GM19351 (cell line): ENCODE measurements around the gene SLC39A11.
"Not testable (repeated sequence)": the region's sequence is repeated elsewhere in the genome, so short reads cannot be mapped to it uniquely, and the experiment has no call there.

Experiments used
- ATAC-seq: cut with Tn5 transposase; IDR thresholded peaks from one replicate; pipeline ENCODE4 v1.9.1; 2021; ENCODE audit warnings: mild to moderate bottlenecking, moderate library complexity; ENCODE audit not compliant: unreplicated experiment

SLC39A11 gene

DNA sequence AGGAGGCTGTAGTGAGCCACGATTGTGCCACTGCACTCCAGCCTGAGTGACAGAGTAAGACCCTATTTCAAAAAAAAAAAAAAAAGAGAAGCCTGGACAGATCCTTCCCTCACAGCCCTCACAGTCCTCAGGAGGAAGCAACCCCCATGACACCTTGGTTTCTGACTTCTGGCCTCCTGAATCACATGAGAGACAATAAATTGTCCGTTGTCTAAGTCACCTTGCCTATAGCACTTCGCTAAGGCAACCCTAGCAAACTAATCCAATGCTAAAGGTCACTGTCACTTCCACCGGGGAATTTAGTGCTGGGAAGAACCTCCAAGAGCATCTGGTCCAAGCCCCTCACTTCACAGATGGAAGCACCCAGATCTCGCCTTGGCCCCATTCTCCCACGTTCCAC, 18.9 kb upstream of the SLC39A11 start:
- ATAC-seq: no peak

DNA sequence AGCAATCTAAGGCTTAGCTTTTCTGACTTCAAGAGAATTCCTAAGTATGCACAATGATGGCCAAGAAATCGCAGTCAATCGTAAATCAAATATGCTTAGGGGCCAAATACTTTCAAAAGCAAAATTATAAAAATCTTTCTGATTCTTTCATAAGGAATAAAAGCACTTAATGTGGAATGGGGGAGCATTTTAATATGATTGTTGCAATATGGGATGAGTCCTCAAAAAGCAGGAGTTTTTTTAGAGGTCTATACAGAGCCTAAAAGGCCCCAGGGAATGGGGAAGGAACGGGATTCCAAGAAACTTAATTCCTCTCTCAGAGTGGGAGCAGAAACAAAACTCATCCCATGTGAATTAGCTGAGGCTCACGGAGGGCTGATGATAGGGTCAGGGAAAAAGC, 14.7 kb upstream of the SLC39A11 start:
- ATAC-seq: no peak

DNA sequence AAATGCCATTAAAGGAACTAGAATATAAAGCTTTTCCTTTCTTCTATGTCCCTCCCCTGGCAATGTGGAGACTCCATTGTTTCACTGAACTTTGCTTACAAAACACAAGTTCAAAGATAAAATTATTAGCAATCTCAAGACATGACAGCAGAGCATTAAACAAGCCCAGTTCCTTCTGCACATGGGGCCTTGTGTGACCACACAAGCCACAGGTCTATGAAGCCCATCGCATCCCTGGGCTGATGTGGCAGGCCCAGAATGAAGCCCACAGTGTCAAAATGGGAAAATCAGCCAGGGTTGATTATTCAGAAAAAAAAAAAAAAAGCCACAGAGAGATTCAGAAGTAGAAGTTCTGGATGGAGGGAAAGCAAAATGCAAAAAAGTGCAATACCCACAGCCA, 12.9 kb upstream of the SLC39A11 start:
- ATAC-seq: no peak

GRCh38 chr17:73104450-73104849, 12.0 kb upstream of the SLC39A11 start:
- no peak for ATAC-seq

DNA sequence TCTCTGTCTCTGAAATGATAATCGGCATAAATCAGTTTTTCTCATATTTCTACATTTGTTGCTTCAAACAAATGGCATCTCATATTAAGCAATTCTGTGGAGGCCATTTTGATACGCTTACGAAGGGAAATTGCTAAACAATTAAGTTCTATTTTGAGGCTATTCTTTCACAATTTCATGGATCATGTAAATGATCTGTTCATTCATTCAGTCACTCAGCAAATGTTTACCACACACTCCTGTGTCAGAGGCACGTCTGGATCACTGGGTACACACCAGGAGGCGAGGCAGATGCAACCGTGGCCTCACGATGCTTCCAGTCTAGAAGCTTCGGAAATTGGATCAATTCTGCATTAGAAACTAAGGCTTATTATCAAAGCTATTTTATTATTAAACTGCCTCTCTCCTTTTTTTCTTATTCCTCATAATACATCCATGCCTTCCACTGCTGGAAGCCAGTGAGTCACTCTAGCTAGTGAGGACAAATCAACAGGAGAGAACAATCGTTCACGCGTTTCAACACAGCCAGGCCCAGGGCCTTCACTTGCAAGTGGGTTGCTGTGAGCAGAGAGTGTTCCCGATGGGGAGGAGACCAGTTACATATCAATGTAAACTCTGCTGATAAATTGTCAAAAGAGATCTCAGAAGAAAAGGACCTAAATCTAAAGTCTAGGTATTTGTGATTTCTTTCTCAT, 11.3 kb upstream of the SLC39A11 start:
- ATAC-seq: no peak

DNA sequence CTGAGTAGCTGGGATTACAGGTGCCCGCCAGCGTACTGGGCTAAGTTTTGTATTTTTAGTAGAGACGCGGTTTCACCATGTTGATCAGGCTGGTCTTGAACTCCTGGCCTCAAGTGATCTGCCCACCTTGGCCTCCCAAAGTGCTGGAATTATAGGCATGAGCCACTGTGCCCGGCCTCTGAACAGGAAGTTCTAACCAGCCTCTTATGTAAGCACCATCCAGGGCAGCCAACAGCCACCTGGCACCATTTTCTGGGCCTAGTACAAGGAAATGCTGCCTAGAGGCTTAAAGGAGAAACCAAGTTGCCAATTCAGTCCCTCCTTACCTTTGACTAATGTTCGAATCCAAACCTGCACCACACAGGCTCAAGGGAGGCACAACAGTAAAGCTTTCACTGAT, 8.5 kb upstream of the SLC39A11 start:
- ATAC-seq: no peak

- no peak for ATAC-seq
Observed at GRCh38 chr17:73100363-73100762, 7.9 kb upstream of the SLC39A11 start.

DNA sequence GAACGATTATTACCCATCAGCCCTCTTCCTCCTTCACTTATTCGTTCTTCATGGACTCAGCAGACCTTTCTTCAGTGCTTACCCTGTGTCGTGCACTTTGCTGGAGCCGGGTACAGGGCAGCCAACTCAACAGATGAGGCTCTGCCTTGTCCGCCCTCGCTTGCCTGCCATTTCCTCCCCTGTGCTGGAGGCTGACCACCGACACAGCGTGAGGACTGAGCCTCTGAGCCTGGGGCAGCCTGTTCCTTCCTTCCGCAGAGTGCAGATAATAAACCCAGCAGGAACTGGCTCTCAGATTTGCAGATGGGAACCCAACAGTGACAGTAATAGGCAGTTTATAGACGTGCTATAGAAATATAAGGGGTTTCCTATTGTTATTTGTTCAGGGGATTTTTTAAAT, 7.0 kb upstream of the SLC39A11 start:
- no peak for ATAC-seq

DNA sequence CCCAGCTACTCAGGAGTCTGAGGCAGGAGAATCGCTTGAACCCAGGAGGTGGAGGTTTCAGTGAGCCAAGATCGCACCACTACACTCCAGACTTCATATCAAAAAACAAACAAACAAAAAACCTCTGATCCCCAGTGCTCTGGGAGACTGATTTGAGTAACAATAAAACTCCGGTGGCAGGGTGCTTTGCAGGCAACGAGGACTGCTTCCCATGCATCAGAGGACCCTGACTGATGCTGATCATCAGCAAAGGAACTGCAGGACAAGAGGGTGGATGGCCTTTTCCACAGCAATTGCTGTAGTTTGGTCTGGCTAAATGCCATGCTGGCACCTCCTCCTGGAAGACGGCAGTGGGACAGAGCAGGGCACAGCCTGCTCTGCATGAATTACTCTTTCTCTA, 6.4 kb upstream of the SLC39A11 start:
- ATAC-seq: no peak

DNA sequence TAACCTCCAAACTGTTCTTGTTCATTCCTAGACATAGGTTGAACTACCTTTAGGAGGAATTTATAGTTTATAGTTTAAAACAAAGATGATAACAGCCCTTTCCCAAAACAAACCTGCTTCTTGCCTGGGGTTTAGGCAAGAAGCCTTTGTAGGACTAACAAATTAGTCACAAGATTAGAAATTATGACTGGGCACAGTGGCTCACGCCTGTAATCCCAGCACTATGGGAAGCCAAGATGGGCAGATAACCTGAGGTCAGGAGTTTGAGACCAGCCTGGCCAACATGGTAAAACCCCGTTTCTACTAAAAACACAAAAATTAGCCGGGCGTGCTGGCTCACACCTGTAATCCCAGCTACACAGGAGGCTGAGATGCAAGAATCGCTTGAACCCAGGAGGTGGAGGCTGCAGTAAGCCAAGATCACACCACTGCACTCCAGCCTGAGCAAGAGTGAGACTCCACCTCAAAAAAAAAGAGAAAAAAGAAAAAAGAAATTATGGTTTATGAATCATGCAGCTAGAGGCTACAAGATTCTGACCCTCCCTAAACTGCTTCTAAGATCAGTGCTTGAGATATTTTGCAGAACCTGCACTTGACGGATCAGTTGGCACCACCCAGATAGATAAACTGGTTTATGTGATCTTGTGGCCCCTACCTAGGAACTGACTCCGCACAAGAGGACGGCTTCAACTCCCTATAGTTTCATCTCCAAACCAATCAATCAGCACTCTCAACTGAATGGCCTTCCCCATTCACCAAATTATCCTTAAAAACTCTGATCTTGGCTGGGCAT, 5.7 kb upstream of the SLC39A11 start:
- ATAC-seq: not testable (repeated sequence)

GRCh38 chr17:73096866-73097265, 4.4 kb upstream of the SLC39A11 start:
- ATAC-seq: no peak

DNA sequence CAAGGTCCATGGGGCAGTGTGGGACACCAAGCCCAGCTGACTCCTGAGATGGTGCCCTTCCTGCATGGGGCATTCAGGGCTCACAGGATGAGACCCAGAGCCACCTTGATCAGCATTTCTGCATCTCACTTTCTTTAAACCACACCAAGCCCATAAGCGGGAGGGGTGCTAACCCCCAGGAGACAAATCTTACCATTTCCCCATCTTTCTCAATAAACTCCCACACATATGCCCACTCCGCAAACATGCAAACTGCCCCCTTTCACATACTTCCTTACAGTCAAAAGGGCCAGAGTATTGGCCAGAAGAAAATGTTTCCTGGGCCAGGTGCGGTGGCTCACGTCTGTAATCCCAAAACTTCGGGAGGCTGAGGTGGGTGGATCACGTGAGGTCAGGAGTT, 3.7 kb upstream of the SLC39A11 start:
- ATAC-seq: no peak

- no peak for ATAC-seq
Observed at GRCh38 chr17:73093286-73093685, 798 bp upstream of the SLC39A11 start.

DNA sequence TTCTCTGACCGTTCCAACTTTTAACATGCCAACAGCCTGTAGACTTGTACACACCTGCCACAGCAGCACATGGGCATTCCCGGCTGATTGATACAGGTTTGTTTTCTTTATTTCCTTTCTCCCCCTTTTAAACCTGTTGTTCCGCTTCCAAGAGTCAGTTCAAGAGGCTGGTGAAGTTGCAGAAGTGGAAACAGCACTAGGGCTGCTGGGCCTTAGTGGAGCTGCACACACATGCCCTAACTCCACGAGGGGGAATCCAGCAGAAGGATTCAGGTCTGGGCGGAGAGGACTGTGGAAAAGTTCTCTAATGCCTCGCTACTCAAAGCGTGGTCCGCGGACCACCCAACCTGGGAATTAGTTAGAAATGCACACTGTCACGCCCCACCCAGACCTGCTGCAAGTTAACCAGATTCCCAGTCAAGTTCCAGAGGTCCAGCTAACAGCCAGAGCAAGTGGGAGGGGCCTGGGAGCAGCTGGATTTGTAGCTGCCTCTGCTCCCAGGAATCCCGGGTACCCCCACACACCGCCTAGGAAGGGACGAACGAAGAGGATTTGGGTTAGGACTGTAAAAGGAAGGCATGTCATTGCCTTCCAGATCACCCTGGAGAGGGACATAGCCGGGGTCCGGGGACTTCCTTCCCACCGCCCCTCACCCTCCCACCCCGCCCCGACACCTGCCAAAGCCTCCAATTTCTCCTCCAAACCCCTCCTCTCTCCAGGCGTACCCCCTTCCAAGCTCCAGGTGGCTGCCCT, 542 bp downstream of the SLC39A11 start:
- no peak for ATAC-seq

DNA sequence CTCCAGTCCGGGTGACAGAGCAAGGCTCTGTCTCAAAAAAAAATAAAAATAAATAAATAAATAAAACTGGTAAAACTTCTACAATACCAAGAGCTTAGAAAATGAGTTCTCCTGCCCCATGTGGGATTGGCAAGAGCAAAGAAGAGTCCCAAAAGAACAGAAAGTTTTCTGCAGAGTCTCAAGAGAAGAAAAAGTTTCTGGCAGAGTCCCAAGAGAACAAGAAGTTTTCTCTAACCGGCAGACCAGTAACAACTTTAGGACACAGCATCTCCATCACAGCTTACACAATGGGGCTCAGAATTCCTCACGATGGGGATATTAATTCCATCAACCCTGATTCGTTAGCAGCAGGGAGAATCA, 1.1 kb downstream of the SLC39A11 start:
- ATAC-seq: no peak

- no peak for ATAC-seq
Observed at GRCh38 chr17:73090396-73091202, 1.9 kb downstream of the SLC39A11 start.

DNA sequence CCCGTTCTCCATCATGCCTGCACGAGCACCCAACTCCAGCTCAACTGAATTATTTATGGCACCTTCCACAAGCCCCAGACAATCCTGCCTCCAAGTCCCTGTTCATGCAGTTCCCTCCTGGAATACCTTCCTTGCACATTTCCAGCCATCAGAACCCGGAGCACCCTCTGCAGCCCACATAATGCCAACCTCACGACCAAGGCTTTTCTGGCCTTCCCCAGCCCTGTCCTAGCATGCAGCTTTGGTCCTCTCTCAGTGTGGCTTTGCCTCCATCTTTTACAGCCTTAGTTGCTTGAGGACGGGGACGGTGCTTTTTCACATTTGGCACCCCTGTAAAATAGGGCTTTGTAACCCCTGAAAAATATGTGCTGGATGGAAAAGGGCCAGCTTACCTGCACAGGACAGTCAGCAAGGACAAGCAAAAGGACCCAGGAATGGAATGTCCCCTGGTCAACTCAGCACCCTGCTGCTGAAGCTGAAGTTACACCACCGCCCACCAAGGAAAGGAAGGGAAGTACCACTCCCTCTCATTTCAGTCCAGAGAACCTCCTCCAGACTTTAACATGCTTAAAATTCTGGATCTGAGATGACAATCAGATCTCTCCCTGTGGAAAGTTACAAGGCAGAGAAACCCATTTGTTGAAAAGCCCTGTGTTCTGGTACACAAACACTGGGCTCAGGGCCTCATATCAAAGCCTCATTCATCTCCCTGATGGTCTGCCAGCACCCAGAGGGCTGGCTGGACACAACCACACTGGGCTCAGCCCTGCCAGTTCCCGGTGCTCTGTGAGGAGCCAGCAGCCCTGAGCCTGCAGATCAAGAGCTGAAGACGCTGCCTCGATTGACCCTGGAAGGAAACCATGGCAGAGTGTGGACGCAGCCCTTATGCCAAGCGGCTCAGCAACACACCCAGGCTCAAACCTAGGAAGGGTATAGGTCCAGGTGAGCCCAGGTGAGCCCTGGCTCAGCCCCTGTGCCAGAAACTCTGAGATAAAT, 2.9 kb downstream of the SLC39A11 start:
- ATAC-seq: no peak

- no peak for ATAC-seq
Observed at GRCh38 chr17:73088561-73088960, 3.9 kb downstream of the SLC39A11 start.

DNA sequence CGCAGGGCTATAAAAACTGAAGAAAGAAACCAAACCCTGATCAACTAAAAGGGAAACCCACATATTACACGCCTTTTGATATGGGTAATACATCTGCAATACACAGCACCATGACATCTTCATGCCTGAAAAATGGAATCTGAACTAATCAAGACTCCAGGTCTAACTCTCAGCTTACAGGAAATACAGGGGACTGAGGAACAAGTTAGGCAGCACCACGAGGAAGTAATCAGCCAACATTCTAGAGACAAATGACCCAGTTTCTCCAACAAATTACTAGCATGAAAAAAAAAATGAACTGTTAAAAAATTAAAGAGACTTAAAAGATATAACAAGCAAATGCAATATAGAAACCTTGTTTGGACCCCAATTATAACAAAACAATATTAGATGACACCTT, 9.1 kb downstream of the SLC39A11 start:
- ATAC-seq: no peak

DNA sequence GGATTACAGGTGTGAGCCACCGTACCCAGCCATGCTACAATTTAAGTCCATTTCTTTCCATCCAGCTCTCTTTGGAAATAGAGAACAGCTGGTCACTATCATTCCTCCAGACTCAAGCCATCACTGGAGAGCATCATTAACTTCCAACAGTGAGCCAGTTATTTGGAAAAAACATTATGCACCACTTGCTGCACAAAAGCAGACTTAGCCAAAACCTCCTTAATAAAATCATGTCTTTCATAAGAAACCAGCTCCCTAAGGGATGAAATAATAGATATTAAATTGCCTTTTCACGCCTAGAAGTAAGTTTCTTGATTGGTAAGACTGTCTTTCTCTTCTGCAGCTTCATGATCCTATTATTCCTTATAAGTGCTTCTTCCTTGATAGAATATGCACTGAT, 17.9 kb downstream of the SLC39A11 start:
- ATAC-seq: no peak
